MCF 10A (cell line): ENCODE measurements around the gene SMLR1. TPM values are rescaled to one million over a fixed set of nuclear protein-coding genes. Genes with fewer than 3 reads are reported as not detected.

Experiments
- BruUV-seq: library from RNA; stranded (reverse); fragments of 400-500 nt; replicated peaks from 2 replicates; lab custom pipeline; 2021; lab: Mats Ljungman, UMichigan
- CTCF ChIA-PET: fragments of 300-600 bp; sonication (Branson Sonifier 250); formaldehyde crosslinking; extraction: SDS; loops from one replicate; lab custom pipeline; 2021; ENCODE audit warnings: antibody characterized with exemption, inconsistent platforms; lab: Yijun Ruan, JAX
- POLR2A ChIA-PET: fragments of 300-600, 350-650 bp; sonication (Branson Sonifier 250); formaldehyde crosslinking; extraction: SDS; loops from one replicate; lab custom pipeline; 2020; ENCODE audit warnings: antibody characterized with exemption, inconsistent platforms; lab: Yijun Ruan, JAX
- DNase-seq: peaks from one replicate; pipeline ENCODE4 v3.0.0-alpha.2; 2018; ENCODE audit not compliant: unreplicated experiment
- H3K27ac Mint-ChIP-seq: one replicate; pipeline ENCODE4 v1.8.0; 2022; ENCODE audit warnings: mild to moderate bottlenecking, low read depth, mixed read lengths; ENCODE audit not compliant: unreplicated experiment
- H3K27me3 Mint-ChIP-seq: one replicate; pipeline ENCODE4 v1.8.0; 2022; ENCODE audit warnings: mixed read lengths; ENCODE audit not compliant: insufficient read depth, unreplicated experiment
- H3K36me3 Mint-ChIP-seq: one replicate; pipeline ENCODE4 v1.8.0; 2022; ENCODE audit warnings: mild to moderate bottlenecking, moderate library complexity, mixed read lengths; ENCODE audit not compliant: insufficient read depth, unreplicated experiment
- H3K4me1 Mint-ChIP-seq: one replicate; pipeline ENCODE4 v1.8.0; 2022; ENCODE audit warnings: mixed read lengths; ENCODE audit not compliant: insufficient read depth, unreplicated experiment
- H3K4me3 Mint-ChIP-seq: one replicate; pipeline ENCODE4 v1.8.0; 2022; ENCODE audit warnings: mild to moderate bottlenecking, moderate library complexity, mixed read lengths; ENCODE audit not compliant: unreplicated experiment
- H3K9me3 Mint-ChIP-seq: one replicate; pipeline ENCODE4 v1.8.0; 2022; ENCODE audit warnings: mixed read lengths; ENCODE audit not compliant: unreplicated experiment
- intact Hi-C: fragments of 100-400 bp; cut with micrococcal nuclease; formaldehyde crosslinking; loops from 2 replicates; pipeline ENCODE4 v1.14.1; 2022
- total RNA-seq: library from RNA; stranded (reverse); gene quantifications from 2 replicates; pipeline ENCODE4 v1.2.3, GENCODE V29; 2022
- TF ChIP-seq, protein P1 (sequence below): fragments of 200-600 bp; IDR thresholded peaks from one replicate; pipeline ENCODE4 v1.8.0; 2022; ENCODE audit warnings: antibody characterized with exemption, mild to moderate bottlenecking; ENCODE audit not compliant: unreplicated experiment

SMLR1 gene
- total RNA-seq, 1 experiment from 2014 or later: not detected

DNA sequence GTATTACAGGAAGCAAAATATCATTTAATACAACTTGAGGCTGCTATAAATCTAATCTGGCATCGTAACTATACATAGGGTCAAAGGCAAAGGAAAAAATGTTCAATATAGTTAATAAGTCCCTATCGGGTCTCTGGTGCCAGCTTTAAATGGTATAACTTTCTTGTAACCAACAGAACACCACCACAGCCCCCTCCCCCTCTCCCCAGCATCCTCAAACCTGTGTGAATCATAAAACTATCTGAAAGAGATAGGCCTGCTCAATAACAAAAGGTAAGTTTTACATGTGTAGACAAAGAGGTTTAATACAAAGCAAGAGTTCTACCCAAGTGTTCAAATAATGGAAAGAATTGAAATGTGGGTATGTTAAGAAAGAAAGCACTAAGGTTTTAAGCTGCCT, 12.2 kb downstream of the SMLR1 start:
- no peak overlapping the region for H3K4me3 Mint-ChIP-seq
- no TSS peak for BruUV-seq
- H3K27me3 Mint-ChIP-seq: no peaks in the 10 kb centered on the region
- H3K27ac Mint-ChIP-seq: no peak overlapping the region
- TF ChIP-seq, protein P1, sequence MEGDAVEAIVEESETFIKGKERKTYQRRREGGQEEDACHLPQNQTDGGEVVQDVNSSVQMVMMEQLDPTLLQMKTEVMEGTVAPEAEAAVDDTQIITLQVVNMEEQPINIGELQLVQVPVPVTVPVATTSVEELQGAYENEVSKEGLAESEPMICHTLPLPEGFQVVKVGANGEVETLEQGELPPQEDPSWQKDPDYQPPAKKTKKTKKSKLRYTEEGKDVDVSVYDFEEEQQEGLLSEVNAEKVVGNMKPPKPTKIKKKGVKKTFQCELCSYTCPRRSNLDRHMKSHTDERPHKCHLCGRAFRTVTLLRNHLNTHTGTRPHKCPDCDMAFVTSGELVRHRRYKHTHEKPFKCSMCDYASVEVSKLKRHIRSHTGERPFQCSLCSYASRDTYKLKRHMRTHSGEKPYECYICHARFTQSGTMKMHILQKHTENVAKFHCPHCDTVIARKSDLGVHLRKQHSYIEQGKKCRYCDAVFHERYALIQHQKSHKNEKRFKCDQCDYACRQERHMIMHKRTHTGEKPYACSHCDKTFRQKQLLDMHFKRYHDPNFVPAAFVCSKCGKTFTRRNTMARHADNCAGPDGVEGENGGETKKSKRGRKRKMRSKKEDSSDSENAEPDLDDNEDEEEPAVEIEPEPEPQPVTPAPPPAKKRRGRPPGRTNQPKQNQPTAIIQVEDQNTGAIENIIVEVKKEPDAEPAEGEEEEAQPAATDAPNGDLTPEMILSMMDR: no peak
- ChIA-PET CTCF (interaction anchor here (1.0 to 1.3 kb wide), 2 partner anchors 9 to 517 kb away, joined by 3 to 4 read pairs; no protein-coding TSS in a partner anchor), POLR2A (interaction anchor here (0.6 kb wide), 1 partner anchor 512 kb away, joined by 3 read pairs; no protein-coding TSS in a partner anchor)
- no peak for DNase-seq
- peaks cover 6% of the 10 kb centered on the region for H3K4me1 Mint-ChIP-seq
- peaks cover 5% of the 10 kb centered on the region for H3K36me3 Mint-ChIP-seq
- H3K9me3 Mint-ChIP-seq: no peaks in the 10 kb centered on the region
- intact Hi-C loops: no loop called here

DNA sequence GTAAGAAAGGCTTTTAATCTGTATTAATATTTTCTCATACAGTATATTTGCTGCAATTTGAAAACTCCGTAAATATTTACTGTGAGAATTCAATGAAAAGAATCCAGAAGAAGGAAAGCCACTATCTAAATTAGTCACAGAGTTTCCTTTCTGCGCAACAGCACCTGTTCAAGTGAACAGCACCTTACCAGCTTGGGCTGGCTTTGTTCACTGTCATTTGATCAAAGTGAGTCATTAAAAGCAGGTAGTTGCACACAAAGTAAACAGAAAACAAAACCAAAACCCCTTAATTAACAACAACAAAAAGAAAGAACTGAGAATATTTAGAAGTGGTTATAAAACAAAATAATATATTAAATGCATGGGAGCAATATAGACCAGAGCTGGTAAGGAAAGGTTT, 12.8 kb downstream of the SMLR1 start:
- BruUV-seq: no TSS peak
- POLR2A ChIA-PET: no interaction called here
- H3K4me1 Mint-ChIP-seq: peaks cover 6% of the 10 kb centered on the region
- intact Hi-C loops: no loop called here
- peaks cover 5% of the 10 kb centered on the region for H3K36me3 Mint-ChIP-seq
- no peak overlapping the region for H3K4me3 Mint-ChIP-seq
- H3K27me3 Mint-ChIP-seq: no peaks in the 10 kb centered on the region
- DNase-seq: no peak
- CTCF ChIA-PET: interaction anchor here (0.6 to 1.3 kb wide), 4 partner anchors 518 to 763 kb away, joined by 3 to 4 read pairs (median 3); no protein-coding TSS in a partner anchor
- H3K9me3 Mint-ChIP-seq: no peaks in the 10 kb centered on the region
- TF ChIP-seq, protein P1: no peak
- H3K27ac Mint-ChIP-seq: no peak overlapping the region

DNA sequence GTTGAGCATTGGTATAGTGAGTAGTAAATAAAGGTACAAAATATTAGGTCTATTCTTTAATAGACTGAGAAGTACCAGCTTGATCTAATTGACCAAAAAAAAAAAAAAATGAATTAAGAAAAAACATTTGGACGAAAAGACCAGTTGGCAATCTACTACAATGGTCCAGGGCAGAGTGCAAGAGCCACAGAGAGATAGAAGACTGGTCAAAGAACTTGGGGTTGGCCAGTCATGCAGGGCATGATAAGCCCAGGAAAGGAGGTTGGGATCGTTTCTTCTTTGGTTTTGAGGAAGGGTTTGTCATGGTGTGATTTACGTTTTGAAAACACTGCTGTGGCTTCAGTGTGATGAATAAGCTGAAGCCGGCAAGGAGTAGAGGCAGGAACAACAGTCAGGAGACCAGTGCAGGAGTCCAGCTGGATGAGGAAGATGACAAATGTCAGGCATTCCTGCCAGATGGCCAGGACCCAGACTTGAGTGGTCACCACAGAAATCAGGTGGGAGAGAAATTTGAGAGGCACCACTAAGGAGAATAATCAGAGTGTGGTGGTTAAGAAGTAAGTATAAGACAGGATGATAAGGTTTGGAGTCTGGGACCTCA, 14.0 kb downstream of the SMLR1 start:
- H3K4me1 Mint-ChIP-seq: peaks cover 6% of the 10 kb centered on the region
- H3K27ac Mint-ChIP-seq: no peak overlapping the region
- intact Hi-C loops: no loop called here
- no peaks in the 10 kb centered on the region for H3K9me3 Mint-ChIP-seq
- H3K36me3 Mint-ChIP-seq: peaks cover 3% of the 10 kb centered on the region
- TF ChIP-seq, protein P1: no peak
- ChIA-PET CTCF (interaction anchor here (1.2 to 1.3 kb wide), 2 partner anchors 547 to 559 kb away, joined by 3 read pairs; no protein-coding TSS in a partner anchor), POLR2A (no interaction called here)
- BruUV-seq: no TSS peak
- H3K4me3 Mint-ChIP-seq: no peak overlapping the region
- H3K27me3 Mint-ChIP-seq: no peaks in the 10 kb centered on the region
- DNase-seq: no peak

DNA sequence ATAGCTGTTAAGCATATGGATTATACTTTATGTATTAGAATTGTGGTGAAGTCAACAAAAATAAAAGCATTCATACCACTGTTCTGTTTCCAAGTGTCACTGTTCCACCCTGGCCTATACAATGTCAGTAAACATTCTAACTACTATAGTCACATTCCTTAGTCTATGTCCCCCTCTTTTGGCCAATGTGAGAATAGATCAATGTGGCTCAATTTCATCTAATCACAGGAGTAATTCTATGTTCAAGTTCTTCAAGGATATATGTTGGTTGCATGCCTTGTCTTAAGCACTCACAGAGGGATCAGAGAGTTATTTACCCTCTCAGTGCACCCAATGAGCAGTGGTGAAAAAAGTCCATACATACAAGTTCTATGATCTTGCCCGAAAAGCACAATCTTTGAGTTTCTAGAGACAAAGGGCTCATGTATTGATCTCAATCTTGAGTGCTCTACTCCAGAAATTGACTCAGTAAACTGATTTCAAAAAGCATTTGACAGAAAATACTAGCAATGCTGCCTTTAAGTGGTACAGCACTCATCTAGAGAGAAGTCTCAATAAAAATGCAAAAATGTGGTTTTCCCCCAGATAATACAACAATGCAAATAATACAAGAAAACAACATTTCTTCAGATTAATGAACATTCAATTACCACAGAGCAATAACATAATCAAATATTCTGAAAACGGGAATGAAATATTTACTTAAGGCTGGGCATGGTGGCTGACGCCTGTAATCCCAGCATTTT, 16.5 kb downstream of the SMLR1 start:
- no peaks in the 10 kb centered on the region for H3K9me3 Mint-ChIP-seq
- no peaks in the 10 kb centered on the region for H3K27me3 Mint-ChIP-seq
- DNase-seq: peak; percentile 71
- POLR2A ChIA-PET: no interaction called here
- peaks cover 6% of the 10 kb centered on the region for H3K4me1 Mint-ChIP-seq
- no TSS peak for BruUV-seq
- H3K36me3 Mint-ChIP-seq: no peaks in the 10 kb centered on the region
- intact Hi-C loops: loop anchor here (1.0 kb wide), 4 partner anchors 145 to 806 kb away; no protein-coding TSS in a partner anchor
- H3K27ac Mint-ChIP-seq: no peak overlapping the region
- CTCF ChIA-PET: interaction anchor here (0.6 to 3.2 kb wide), 24 partner anchors 8 to 1245 kb away, joined by 3 to 14 read pairs (median 5); no protein-coding TSS in a partner anchor
- TF ChIP-seq, protein P1: peak; percentile 53
- H3K4me3 Mint-ChIP-seq: no peak overlapping the region
